ENCODE data around the gene SURF4. TPM values are rescaled to one million over a fixed set of nuclear protein-coding genes. Genes with fewer than 3 reads are reported as not detected.

SURF4 gene
- total and polyA plus RNA-seq, 8 donors, result 26.4 to 200 (median 132) TPM

- no peak overlapping the region for H3K27ac ChIP-seq
- TF ChIP-seq EP300 (IDR thresholded peaks at IDR 0.05) (no peak), CTCF (IDR thresholded peaks at IDR 0.05) (no peak), POLR2A (IDR thresholded peaks at IDR 0.05) (no peak), POLR2AphosphoS5 (IDR thresholded peaks at IDR 0.05) (no peak)
- peaks cover 7 to 29% (median 16%) of the 10 kb centered on the region in 4 donors for H3K4me1 ChIP-seq
- intact Hi-C loops (cut with DNase I; ENCODE audit: low total_unique reads), result no loop called here
- WGBS, 5 donors, result 82 to 95% (median 91%) methylated on average over 4 of the region's 4 CpGs
- no peak overlapping the region for H3K4me3 ChIP-seq
- no peak for DNase-seq
- no peaks in the 10 kb centered on the region for H3K27me3 ChIP-seq
- H3K9me3 ChIP-seq, result no peaks in the 10 kb centered on the region
- no peaks in the 10 kb centered on the region for H3K36me3 ChIP-seq
These were observed 6.8 kb upstream of the SURF4 start for GRCh38 chr9:133382507-133383141.

- no peak for TF ChIP-seq CTCF (IDR thresholded peaks at IDR 0.05)
- TF ChIP-seq POLR2A (IDR thresholded peaks at IDR 0.05), result no peak
- TF ChIP-seq EP300 (IDR thresholded peaks at IDR 0.05), result no peak
- TF ChIP-seq POLR2AphosphoS5 (IDR thresholded peaks at IDR 0.05), result no peak
- H3K27me3 ChIP-seq, result no peaks in the 10 kb centered on the region
- WGBS, 5 donors, result 75 to 88% (median 84%) methylated on average over 4 of the region's 4 CpGs
- no peak overlapping the region for H3K27ac ChIP-seq
- no peak overlapping the region for H3K4me3 ChIP-seq
- no peak for DNase-seq
- peaks cover 14 to 37% (median 22%) of the 10 kb centered on the region in 4 donors for H3K4me1 ChIP-seq
- no peaks in the 10 kb centered on the region for H3K36me3 ChIP-seq
- no peaks in the 10 kb centered on the region for H3K9me3 ChIP-seq
- intact Hi-C loops (cut with DNase I; ENCODE audit: low total_unique reads), result no loop called here
These were observed 4.9 kb upstream of the SURF4 start for GRCh38 chr9:133380734-133381133.

- no peak overlapping the region for H3K27ac ChIP-seq
- DNase-seq, result no peak
- no peak for TF ChIP-seq EP300 (IDR thresholded peaks at IDR 0.05)
- TF ChIP-seq POLR2AphosphoS5 (IDR thresholded peaks at IDR 0.05), result no peak
- no peak for TF ChIP-seq CTCF (IDR thresholded peaks at IDR 0.05)
- no peak for TF ChIP-seq POLR2A (IDR thresholded peaks at IDR 0.05)
- WGBS, 5 donors, result 88 to 93% (median 91%) methylated on average over 10 to 14 of the region's 14 CpGs
- intact Hi-C loops (cut with DNase I; ENCODE audit: low total_unique reads), result no loop called here
- no peaks in the 10 kb centered on the region for H3K36me3 ChIP-seq
- H3K4me3 ChIP-seq, result no peak overlapping the region
- no peaks in the 10 kb centered on the region for H3K27me3 ChIP-seq
- H3K4me1 ChIP-seq, result peaks cover 11 to 29% (median 25%) of the 10 kb centered on the region in 4 donors
- H3K9me3 ChIP-seq, result no peaks in the 10 kb centered on the region
These were observed 3.6 kb upstream of the SURF4 start for GRCh38 chr9:133379153-133380086.

GRCh38 chr9:133378408-133378962 is 2.6 kb upstream of the SURF4 start:
- Histone ChIP-seq H3K36me3 (peaks cover under 1 to 1% (median under 1%) of the 10 kb centered on the region in 4 donors), H3K4me3 (no peak overlapping the region), H3K9me3 (no peaks in the 10 kb centered on the region), H3K27ac (peak overlapping the region in 1 of 5 donors; percentile 8), H3K4me1 (peaks cover 16 to 36% (median 32%) of the 10 kb centered on the region in 4 donors), H3K27me3 (no peaks in the 10 kb centered on the region)
- TF ChIP-seq POLR2AphosphoS5 (IDR thresholded peaks at IDR 0.05) (no peak), CTCF (IDR thresholded peaks at IDR 0.05) (no peak), POLR2A (IDR thresholded peaks at IDR 0.05) (no peak), EP300 (IDR thresholded peaks at IDR 0.05) (no peak)
- intact Hi-C loops (cut with DNase I; ENCODE audit: low total_unique reads), result no loop called here
- 57 to 80% (median 75%) methylated on average over 1 of the region's 1 CpG for WGBS, 5 donors
- DNase-seq, result no peak
